SKM-1 treated with dmso at 0.1 percent for 144 hours (cell line): ENCODE results near the gene CENPF.
"Not testable (repeated sequence)": the region's sequence is repeated elsewhere in the genome, so short reads cannot be mapped to it uniquely, and the experiment has no call there.

Source experiments
- DNase-seq: peaks from one replicate; lab custom pipeline; 2025; ENCODE audit not compliant: unreplicated experiment; lab: John Stamatoyannopoulos, UW

CENPF gene, protein sequence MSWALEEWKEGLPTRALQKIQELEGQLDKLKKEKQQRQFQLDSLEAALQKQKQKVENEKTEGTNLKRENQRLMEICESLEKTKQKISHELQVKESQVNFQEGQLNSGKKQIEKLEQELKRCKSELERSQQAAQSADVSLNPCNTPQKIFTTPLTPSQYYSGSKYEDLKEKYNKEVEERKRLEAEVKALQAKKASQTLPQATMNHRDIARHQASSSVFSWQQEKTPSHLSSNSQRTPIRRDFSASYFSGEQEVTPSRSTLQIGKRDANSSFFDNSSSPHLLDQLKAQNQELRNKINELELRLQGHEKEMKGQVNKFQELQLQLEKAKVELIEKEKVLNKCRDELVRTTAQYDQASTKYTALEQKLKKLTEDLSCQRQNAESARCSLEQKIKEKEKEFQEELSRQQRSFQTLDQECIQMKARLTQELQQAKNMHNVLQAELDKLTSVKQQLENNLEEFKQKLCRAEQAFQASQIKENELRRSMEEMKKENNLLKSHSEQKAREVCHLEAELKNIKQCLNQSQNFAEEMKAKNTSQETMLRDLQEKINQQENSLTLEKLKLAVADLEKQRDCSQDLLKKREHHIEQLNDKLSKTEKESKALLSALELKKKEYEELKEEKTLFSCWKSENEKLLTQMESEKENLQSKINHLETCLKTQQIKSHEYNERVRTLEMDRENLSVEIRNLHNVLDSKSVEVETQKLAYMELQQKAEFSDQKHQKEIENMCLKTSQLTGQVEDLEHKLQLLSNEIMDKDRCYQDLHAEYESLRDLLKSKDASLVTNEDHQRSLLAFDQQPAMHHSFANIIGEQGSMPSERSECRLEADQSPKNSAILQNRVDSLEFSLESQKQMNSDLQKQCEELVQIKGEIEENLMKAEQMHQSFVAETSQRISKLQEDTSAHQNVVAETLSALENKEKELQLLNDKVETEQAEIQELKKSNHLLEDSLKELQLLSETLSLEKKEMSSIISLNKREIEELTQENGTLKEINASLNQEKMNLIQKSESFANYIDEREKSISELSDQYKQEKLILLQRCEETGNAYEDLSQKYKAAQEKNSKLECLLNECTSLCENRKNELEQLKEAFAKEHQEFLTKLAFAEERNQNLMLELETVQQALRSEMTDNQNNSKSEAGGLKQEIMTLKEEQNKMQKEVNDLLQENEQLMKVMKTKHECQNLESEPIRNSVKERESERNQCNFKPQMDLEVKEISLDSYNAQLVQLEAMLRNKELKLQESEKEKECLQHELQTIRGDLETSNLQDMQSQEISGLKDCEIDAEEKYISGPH (N-terminal part only)

DNA sequence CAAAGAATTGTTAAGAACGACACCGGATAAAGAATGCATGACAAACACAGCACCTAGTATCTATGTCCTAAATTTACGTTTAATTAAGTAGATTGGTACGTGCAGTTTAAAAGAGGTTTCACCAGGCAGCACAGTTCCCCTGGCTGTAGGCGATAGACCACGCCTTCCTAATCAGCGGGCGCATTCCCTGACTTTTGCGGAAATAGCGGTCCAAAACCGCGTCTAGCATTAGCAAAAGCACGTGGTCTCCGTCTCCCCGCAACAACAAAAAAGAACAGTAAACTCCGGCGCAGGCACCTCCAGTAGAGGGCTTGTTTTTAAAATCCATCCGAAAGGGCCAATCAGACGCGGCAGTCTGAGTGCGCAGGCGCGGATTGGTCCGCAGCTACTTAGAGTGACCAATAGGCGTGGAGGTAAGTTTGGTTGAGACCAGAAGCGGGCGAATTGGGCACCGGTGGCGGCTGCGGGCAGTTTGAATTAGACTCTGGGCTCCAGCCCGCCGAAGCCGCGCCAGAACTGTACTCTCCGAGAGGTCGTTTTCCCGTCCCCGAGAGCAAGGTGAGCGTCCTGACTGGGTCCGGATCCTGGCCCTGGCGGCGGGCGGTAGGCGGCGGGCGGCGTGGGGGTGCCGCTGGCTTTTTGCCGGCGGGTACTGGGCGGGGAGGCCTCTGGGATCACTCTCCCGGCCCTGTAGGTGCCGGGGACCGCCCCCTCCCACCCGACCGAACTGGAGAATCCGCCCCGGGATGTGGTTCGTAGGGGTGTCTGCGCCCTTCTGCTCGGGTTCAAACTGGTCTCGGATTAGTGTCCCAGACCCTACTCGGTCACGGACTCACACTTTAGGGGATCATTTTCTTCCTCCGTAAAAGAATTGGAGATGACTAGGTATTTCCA, at the start of gene CENPF:
Gene CENPF (plus strand): TSS at position 432 of the 894 bp plus-strand sequence. CDS start 10,560 bp downstream, outside the sequence.
- peak; percentile 100 for DNase-seq

DNA sequence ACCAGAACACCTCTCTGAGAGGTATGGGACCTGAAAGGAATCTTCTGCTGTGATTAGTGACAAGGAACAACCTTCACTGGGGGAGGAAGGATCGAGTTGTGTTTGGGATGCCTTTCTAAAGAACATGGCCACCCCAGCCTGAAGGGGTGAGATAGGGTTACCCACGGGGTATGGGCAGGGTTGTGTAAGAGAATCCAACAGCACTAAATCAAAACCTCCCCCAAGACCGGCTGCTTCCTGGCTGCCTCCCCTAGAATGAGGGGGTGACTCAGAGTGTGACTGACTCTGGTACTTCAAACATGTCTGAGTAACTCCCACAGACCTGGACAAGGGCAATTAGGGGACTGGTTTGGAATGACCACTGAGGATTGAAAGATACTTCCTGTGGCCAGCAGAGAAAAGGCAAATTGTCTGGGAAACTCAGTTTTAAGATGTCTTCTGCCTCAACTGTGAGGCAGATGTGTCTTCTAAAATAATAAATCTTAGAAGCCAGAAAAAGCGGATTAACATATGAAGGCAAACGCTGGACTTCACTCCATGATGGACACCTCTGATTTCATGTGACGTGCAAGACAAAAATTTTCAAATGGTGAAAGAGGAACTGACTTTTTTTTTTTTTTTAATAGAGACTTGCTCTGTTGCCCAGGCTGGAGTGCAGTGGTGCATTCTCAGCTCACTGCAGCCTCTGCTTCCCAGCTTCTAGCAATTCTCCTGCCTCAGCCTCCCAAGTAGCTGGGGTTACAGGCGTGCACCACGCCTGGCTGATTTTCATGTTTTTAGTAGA, 44.9 kb upstream of the CENPF start:
- DNase-seq = peak; percentile 52

DNA sequence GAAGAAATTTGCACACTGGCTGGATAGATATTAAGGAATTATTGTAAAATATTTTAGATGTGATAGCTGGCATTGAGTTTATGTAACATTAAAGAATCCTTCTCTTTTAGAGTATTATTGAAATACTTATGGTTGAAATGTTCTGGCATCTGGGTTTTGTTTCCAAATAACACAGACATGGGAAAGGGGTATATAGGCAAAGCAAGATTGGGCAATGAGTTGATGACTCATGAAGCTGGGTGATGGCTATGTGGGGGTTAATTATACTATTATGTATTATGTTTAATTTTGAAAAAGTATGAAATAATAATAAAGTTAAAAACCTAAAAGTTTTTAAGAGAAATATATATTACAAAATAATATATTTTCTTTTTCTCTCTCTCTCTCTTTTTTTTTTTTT, 39.1 kb upstream of the CENPF start:
- no peak for DNase-seq

GRCh38 chr1:214565310-214565709, 37.7 kb upstream of the CENPF start:
- no peak for DNase-seq

GRCh38 chr1:214566158-214567104, 36.6 kb upstream of the CENPF start:
- no peak for DNase-seq

DNA sequence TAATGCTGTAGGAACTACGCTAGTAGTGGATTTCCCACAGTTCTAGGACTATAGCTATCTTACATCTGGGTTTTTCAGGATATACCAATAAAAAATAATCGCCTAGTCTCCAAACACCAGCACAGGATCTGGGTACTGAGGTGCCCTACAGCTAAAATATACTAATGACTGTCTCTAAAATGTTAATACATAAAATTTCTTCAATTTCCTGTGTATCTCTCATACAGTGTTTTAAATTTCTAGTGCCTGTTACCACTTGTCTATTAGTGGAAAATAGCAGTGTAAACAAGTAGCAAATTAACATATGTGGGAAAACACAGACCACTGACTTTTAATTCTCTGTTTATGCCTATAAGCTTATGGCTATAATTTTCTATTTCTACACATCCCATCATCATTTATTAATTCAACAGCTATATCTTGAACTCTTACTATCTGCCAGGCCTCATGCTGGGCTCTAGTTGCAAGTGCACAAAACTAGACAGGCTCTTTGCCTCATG, 35.5 kb upstream of the CENPF start:
- no peak for DNase-seq

- no peak for DNase-seq
Measured at GRCh38 chr1:214568328-214568727, 34.7 kb upstream of the CENPF start.

GRCh38 chr1:214569357-214570004, 33.5 kb upstream of the CENPF start:
- DNase-seq = no peak

GRCh38 chr1:214570442-214570841, 32.6 kb upstream of the CENPF start:
- no peak for DNase-seq

DNA sequence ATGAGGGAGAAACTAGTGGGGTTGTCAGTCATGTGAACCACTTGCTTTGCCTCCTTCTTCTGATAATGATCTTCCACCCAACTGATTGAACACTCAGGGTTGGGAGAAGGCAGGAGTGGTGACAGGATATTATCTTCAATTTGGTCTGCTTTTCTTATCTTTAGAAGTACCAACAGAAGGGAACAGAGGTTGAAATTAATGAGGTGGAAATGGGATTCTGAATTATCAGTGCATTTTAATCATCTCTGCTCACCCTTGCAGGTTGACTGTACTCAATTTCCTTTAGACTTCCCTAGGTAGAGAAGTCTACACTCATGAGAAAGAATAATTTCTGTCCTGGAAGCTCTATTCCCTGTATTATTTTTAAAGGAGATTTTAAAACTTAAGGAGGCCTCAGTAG, 31.7 kb upstream of the CENPF start:
- no peak for DNase-seq

GRCh38 chr1:214573386-214574318, 29.3 kb upstream of the CENPF start:
- DNase-seq = no peak

- DNase-seq = no peak
Measured at GRCh38 chr1:214574598-214575411, 28.2 kb upstream of the CENPF start.

- not testable (repeated sequence) for DNase-seq
Measured at GRCh38 chr1:214576120-214576519, 26.9 kb upstream of the CENPF start.

GRCh38 chr1:214579183-214579582, 23.8 kb upstream of the CENPF start:
- peak; percentile 95 for DNase-seq

DNA sequence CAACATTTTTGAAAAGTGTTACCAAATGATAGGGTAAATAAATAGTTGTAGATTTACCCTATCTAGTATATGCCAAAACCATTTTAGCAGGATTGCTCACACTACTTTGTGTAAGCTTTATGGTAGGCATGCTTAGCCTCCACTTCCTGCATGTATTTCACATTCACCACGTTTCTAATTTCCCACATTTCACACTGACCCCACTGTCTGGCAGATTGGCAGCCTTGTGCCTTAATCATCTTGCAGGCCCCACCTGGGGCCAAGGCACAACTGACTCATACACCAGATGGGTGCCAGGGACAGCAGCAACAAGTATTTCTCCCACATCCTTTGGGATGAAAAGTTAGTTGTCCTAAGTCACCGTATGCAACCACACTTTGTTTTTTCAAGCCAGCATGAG, 21.2 kb upstream of the CENPF start:
- DNase-seq = no peak
